H1 (cell line): ENCODE data around the gene KNOP1. TPM values are rescaled to one million over a fixed set of nuclear protein-coding genes. Genes with fewer than 3 reads are reported as not detected.

ENCODE experiments used
- CTCF ChIA-PET: fragments of 300-600 bp; sonication (Branson Sonifier 250); formaldehyde crosslinking; loops from one replicate; lab custom pipeline; 2021; ENCODE audit not compliant: partially characterized antibody; lab: Charles Lee
- POLR2A ChIA-PET: fragments of 300-600 bp; sonication (Branson Sonifier 250); formaldehyde crosslinking; loops from one replicate; lab custom pipeline; 2021; ENCODE audit warnings: inconsistent platforms; ENCODE audit not compliant: partially characterized antibody; lab: Charles Lee
- DNase-seq, 2 experiments: peaks; one replicate each; pipeline versions ENCODE4 v3.0.0 to v3.0.0-alpha.2; 2010 to 2022; ENCODE audit warnings: low spot score in 2 of 2, low read depth in 1 of 2, mixed read lengths in 1 of 2
- FAIRE-seq: peaks from 2 replicates; lab custom pipeline; 2011; peaks lifted over from hg19 to GRCh38; lab: Jason Lieb, UNC
- H2AFZ ChIP-seq: 2 replicates; pipeline ENCODE4 v1.8.1; 2012; ENCODE audit warnings: low read length, inconsistent platforms
- H2AK5ac ChIP-seq: 2 replicates; pipeline ENCODE4 v1.6.1; 2013; ENCODE audit warnings: low read depth, low read length
- H2BK120ac ChIP-seq: replicated peaks from 2 replicates; pipeline ENCODE3; 2013; ENCODE audit warnings: low read depth, low read length, inconsistent platforms
- H2BK12ac ChIP-seq: 2 replicates; pipeline ENCODE4 v1.6.1; 2013; ENCODE audit warnings: low read depth, low read length
- H2BK15ac ChIP-seq: 2 replicates; pipeline ENCODE4 v1.6.1; 2013; ENCODE audit warnings: low read length
- H2BK20ac ChIP-seq: 2 replicates; pipeline ENCODE4 v1.6.1; 2013; ENCODE audit warnings: low read length
- H2BK5ac ChIP-seq: 2 replicates; pipeline ENCODE4 v1.6.1; 2013; ENCODE audit warnings: low read depth, low read length
- H3K14ac ChIP-seq: 2 replicates; pipeline ENCODE4 v1.6.1; 2013; ENCODE audit warnings: inconsistent platforms; ENCODE audit not compliant: insufficient read length
- H3K18ac ChIP-seq: 2 replicates; pipeline ENCODE4 v1.6.1; 2013; ENCODE audit warnings: low read length; ENCODE audit errors: extremely low read depth
- H3K23ac ChIP-seq: 2 replicates; pipeline ENCODE4 v1.6.1; 2013; ENCODE audit warnings: inconsistent platforms; ENCODE audit not compliant: insufficient read length
- H3K23me2 ChIP-seq: 2 replicates; pipeline ENCODE4 v1.6.1; 2013; ENCODE audit warnings: low read depth, low read length
- H3K27ac ChIP-seq: 2 replicates; pipeline ENCODE4 v1.6.1; 2011; ENCODE audit warnings: low read depth, low read length, inconsistent platforms
- H3K27me3 ChIP-seq, 4 experiments: replicated peaks in 1 of 4; 1 replicate in 1 of 4; 2 replicates in 3 of 4; pipeline versions ENCODE4 v1.6.1 to v1.8.1; 2011 to 2013; ENCODE audit warnings: low read length in 3 of 4, mild to moderate bottlenecking in 3 of 4, inconsistent platforms in 2 of 4, mixed read lengths in 2 of 4, moderate library complexity in 1 of 4; ENCODE audit not compliant: control insufficient read depth in 3 of 4, insufficient read depth in 3 of 4; ENCODE audit errors: extremely low read depth in 1 of 4
- H3K36me3 ChIP-seq, 4 experiments: 2 replicates each; pipeline versions ENCODE4 v1.6.1 to v1.8.1; 2011 to 2013; ENCODE audit warnings: mild to moderate bottlenecking in 4 of 4, low read length in 3 of 4, moderate library complexity in 2 of 4, control low read depth in 1 of 4, inconsistent platforms in 1 of 4; ENCODE audit not compliant: insufficient read depth in 4 of 4, control insufficient read depth in 2 of 4
- H3K4ac ChIP-seq: replicated peaks from 2 replicates; pipeline ENCODE3; 2013; ENCODE audit warnings: low read length, low read depth, mixed read lengths, inconsistent platforms; ENCODE audit not compliant: insufficient read length
- H3K4me1 ChIP-seq, 4 experiments: replicated peaks in 1 of 4; 1 replicate in 1 of 4; 2 replicates in 3 of 4; pipeline versions ENCODE4 v1.6.1 to v1.8.1; 2011 to 2013; ENCODE audit warnings: low read length in 3 of 4, inconsistent platforms in 2 of 4, mixed read lengths in 1 of 4; ENCODE audit not compliant: insufficient read depth in 4 of 4, control insufficient read depth in 3 of 4
- H3K4me2 ChIP-seq, 2 experiments: 2 replicates each; pipeline versions ENCODE4 v1.6.1 to v1.8.1; 2011 to 2013; ENCODE audit warnings: low read depth in 2 of 2, low read length in 2 of 2, control low read depth in 1 of 2, inconsistent platforms in 1 of 2, mild to moderate bottlenecking in 1 of 2; ENCODE audit not compliant: insufficient read depth in 1 of 2
- H3K4me3 ChIP-seq, 4 experiments: fragments of 200-600, 300-600 bp in 1 of 4; sonication (generic), shearing (Covaris generic), sonication (Bioruptor Twin) in 1 of 4; 2 replicates each; pipeline versions ENCODE4 v1.5.1 to v1.8.1; 2011 to 2016; ENCODE audit warnings: low read length in 4 of 4, low read depth in 3 of 4, control low read depth in 2 of 4, inconsistent platforms in 2 of 4, mild to moderate bottlenecking in 2 of 4, mixed read lengths in 1 of 4, moderate library complexity in 1 of 4; ENCODE audit not compliant: insufficient read depth in 2 of 4; ENCODE audit errors: extremely low read depth in 1 of 4
- H3K56ac ChIP-seq: replicated peaks from 2 replicates; pipeline ENCODE3; 2013; ENCODE audit warnings: low read depth, mild to moderate bottlenecking, mixed read lengths, low read length, inconsistent platforms; ENCODE audit not compliant: insufficient read length
- H3K79me1 ChIP-seq: 2 replicates; pipeline ENCODE4 v1.6.1; 2013; ENCODE audit warnings: low read depth, low read length, control low read depth
- H3K79me2 ChIP-seq, 2 experiments: 2 replicates each; pipeline versions ENCODE4 v1.6.1 to v1.8.1; 2012 to 2013; ENCODE audit warnings: low read length in 2 of 2, mild to moderate bottlenecking in 2 of 2, inconsistent platforms in 1 of 2; ENCODE audit not compliant: insufficient read depth in 2 of 2, control insufficient read depth in 1 of 2
- H3K9ac ChIP-seq, 4 experiments: replicated peaks in 1 of 4; 1 replicate in 1 of 4; 2 replicates in 3 of 4; pipeline versions ENCODE4 v1.6.1 to v1.8.1; 2011 to 2013; ENCODE audit warnings: low read depth in 3 of 4, low read length in 3 of 4, control low read depth in 2 of 4, mild to moderate bottlenecking in 2 of 4, moderate library complexity in 2 of 4, inconsistent platforms in 1 of 4; ENCODE audit errors: extremely low read depth in 1 of 4
- H3K9me3 ChIP-seq, 2 experiments: 2 replicates each; pipeline versions ENCODE4 v1.6.1 to v1.8.1; 2012 to 2013; ENCODE audit warnings: mild to moderate bottlenecking in 2 of 2, moderate library complexity in 2 of 2, control low read depth in 1 of 2, inconsistent platforms in 1 of 2, low read depth in 1 of 2, low read length in 1 of 2, mixed read lengths in 1 of 2; ENCODE audit not compliant: insufficient read depth in 2 of 2
- H4K20me1 ChIP-seq, 2 experiments: replicated peaks in 1 of 2; 2 replicates each; pipeline versions ENCODE3 to v1.8.1; 2011 to 2013; ENCODE audit warnings: inconsistent platforms in 2 of 2, low read length in 2 of 2, mild to moderate bottlenecking in 1 of 2; ENCODE audit not compliant: insufficient read depth in 2 of 2, control insufficient read depth in 1 of 2
- H4K5ac ChIP-seq: 2 replicates; pipeline ENCODE4 v1.6.1; 2013; ENCODE audit warnings: low read length, low read depth, mixed read lengths, inconsistent platforms; ENCODE audit not compliant: insufficient read length
- H4K8ac ChIP-seq: 2 replicates; pipeline ENCODE4 v1.8.0; 2013; ENCODE audit warnings: mild to moderate bottlenecking, moderate library complexity, low read length, inconsistent platforms; ENCODE audit not compliant: insufficient read depth; ENCODE audit errors: extremely low read depth
- H4K91ac ChIP-seq: replicated peaks from 2 replicates; pipeline ENCODE3; 2013; ENCODE audit warnings: low read length, mixed read lengths, inconsistent platforms; ENCODE audit not compliant: insufficient read length
- EP300 ChIP-seq, 2 experiments: IDR thresholded peaks; 1 replicate in 1 of 2; 2 replicates in 1 of 2; pipeline ENCODE4 v1.6.1; 2011 to 2012; ENCODE audit warnings: low read depth in 2 of 2, low read length in 2 of 2, mild to moderate bottlenecking in 2 of 2, borderline replicate concordance in 1 of 2, inconsistent platforms in 1 of 2, moderate library complexity in 1 of 2
- FOSL1 ChIP-seq: IDR thresholded peaks from 2 replicates; pipeline ENCODE4 v1.6.1; 2011; ENCODE audit warnings: mild to moderate bottlenecking, low read depth, low read length, moderate library complexity; ENCODE audit not compliant: insufficient read depth
- KDM1A ChIP-seq: fragments of 200-600, 300-600 bp; sonication (generic); IDR thresholded peaks from 2 replicates; pipeline ENCODE4 v1.7.1; 2016; ENCODE audit warnings: mild to moderate bottlenecking, low read length, borderline replicate concordance
- MAX ChIP-seq: IDR thresholded peaks from 2 replicates; pipeline ENCODE4 v1.6.1; 2012; ENCODE audit warnings: inconsistent platforms
- POU5F1 ChIP-seq: IDR thresholded peaks from 2 replicates; pipeline ENCODE4 v1.6.1; 2011; ENCODE audit warnings: low read depth, mild to moderate bottlenecking, low read length, moderate library complexity
- SAP30 ChIP-seq: fragments of 300-600 bp; sonication (generic); IDR thresholded peaks from 2 replicates; pipeline ENCODE4 v1.7.1; 2012; ENCODE audit warnings: low read length, moderate library complexity, mild to moderate bottlenecking, inconsistent platforms; ENCODE audit not compliant: insufficient read depth, insufficient replicate concordance
- SIN3A ChIP-seq, 2 experiments: IDR thresholded peaks in 1 of 2; conservative IDR thresholded peaks in 1 of 2; 2 replicates each; pipeline ENCODE4 v1.6.1; 2011 to 2012; ENCODE audit warnings: low read length in 2 of 2, improper control_type of control experiment in 1 of 2, low read depth in 1 of 2, mild to moderate bottlenecking in 1 of 2
- SP4 ChIP-seq: IDR thresholded peaks from 2 replicates; pipeline ENCODE4 v1.6.1; 2012; ENCODE audit warnings: low read length, inconsistent platforms
- WGBS, 2 experiments: shearing (Covaris generic) in 1 of 2; methylation state at CpG; one replicate each; pipeline versions ENCODE4 v1.1.6 to v1.1.7; 2013 to 2015; ENCODE audit warnings: low lambda C conversion rate in 2 of 2, mixed read lengths in 2 of 2, inconsistent platforms in 1 of 2, low coverage in 1 of 2, missing lambda C conversion rate in 1 of 2; ENCODE audit not compliant: insufficient replicate concordance in 2 of 2, insufficient coverage in 1 of 2, insufficient read length in 1 of 2; ENCODE audit errors: extremely low coverage in 1 of 2, missing lambda C conversion rate in 1 of 2; 5-methylcytosine and 5-hydroxymethylcytosine counted together
- polyA plus RNA-seq, 7 experiments: library from polyadenylated mRNA; depleted of rRNA in 3 of 7; stranded (reverse) in 5 of 7; unstranded in 2 of 7; fragments of >200 nt in 5 of 7; fragments of 200-250 nt in 2 of 7; gene quantifications; 1 replicate in 5 of 7; 2 replicates in 1 of 7; 4 replicates in 1 of 7; pipeline versions ENCODE4 v1.2.1 to v1.2.3, GENCODE V29; 2011 to 2013; ENCODE audit warnings: missing spikeins in 2 of 7, mixed read lengths in 2 of 7
- total RNA-seq: library from RNA; stranded (reverse); fragmentation: NEBNext Ultra II Directional; extraction: Animal tissue kit (Norgen Biotek cat#: 25700); gene quantifications from 2 replicates; pipeline ENCODE4 v1.2.1, GENCODE V29; 2021

Gene KNOP1
- total and polyA plus RNA-seq, 2 of the 8 experiments (the other 6 are each of a cell fraction or from before 2014, with no cell fraction given): 21.6 to 87.9 TPM

GRCh38 chr16:19706846-19707245 lies 11.2 kb downstream of the KNOP1 start:
- DNase-seq: no peak
- ChIA-PET POLR2A (interaction anchor here (0.9 to 4.2 kb wide), 5 partner anchors 10 to 155 kb away, joined by 3 to 23 read pairs (median 3); partner anchors contain the start of genes IQCK and KNOP1), CTCF (interaction anchor here (1.1 to 1.5 kb wide), 4 partner anchors 28 to 180 kb away, joined by 3 to 5 read pairs (median 4); no protein-coding TSS in a partner anchor)
- H3K27me3 ChIP-seq: no peaks in the 10 kb centered on the region
- no peak overlapping the region for H4K5ac ChIP-seq
- H2BK20ac ChIP-seq: no peak overlapping the region
- H3K4ac ChIP-seq: no peak overlapping the region
- no peak overlapping the region for H3K18ac ChIP-seq
- H2AFZ ChIP-seq: no peak overlapping the region
- H3K14ac ChIP-seq: no peak overlapping the region
- no peak overlapping the region for H3K23ac ChIP-seq
- no peak overlapping the region for H2BK12ac ChIP-seq
- H4K20me1 ChIP-seq: peaks cover 33 to 49% of the 10 kb centered on the region in 2 experiments
- H2BK5ac ChIP-seq: peak overlapping the region; percentile 15; the same call in 1 of the 2 replicates
- H2BK15ac ChIP-seq: no peak overlapping the region
- H3K9ac ChIP-seq: no peak overlapping the region
- peaks cover 33% of the 10 kb centered on the region for H3K79me1 ChIP-seq
- no peak overlapping the region for H2AK5ac ChIP-seq
- no peak overlapping the region for H2BK120ac ChIP-seq
- H4K91ac ChIP-seq: no peak overlapping the region
- H3K36me3 ChIP-seq: peaks cover 32 to 90% (median 61%) of the 10 kb centered on the region in 4 experiments
- peaks cover 7 to 83% of the 10 kb centered on the region in 2 experiments; a peak in 3 of 4 replicates for H3K79me2 ChIP-seq
- no peaks in the 10 kb centered on the region for H3K9me3 ChIP-seq
- no peak for FAIRE-seq
- H3K23me2 ChIP-seq: no peaks in the 10 kb centered on the region
- H3K4me3 ChIP-seq: no peak overlapping the region
- H3K4me2 ChIP-seq: no peak overlapping the region
- H3K56ac ChIP-seq: no peak overlapping the region
- H3K27ac ChIP-seq: no peak overlapping the region
- H3K4me1 ChIP-seq: peaks cover 12 to 40% (median 30%) of the 10 kb centered on the region in 4 experiments
- H4K8ac ChIP-seq: no peak overlapping the region; the same call in 1 of the 2 replicates
- WGBS, 2 experiments: 95% methylated on average over 11 of the region's 15 CpGs; no CpG with 5 or more reads in 1 of the 2 experiments
- no peak for TF ChIP-seq KDM1A
- no peak for TF ChIP-seq SP4
- TF ChIP-seq SAP30: no peak
- TF ChIP-seq MAX: no peak
- TF ChIP-seq EP300 (IDR thresholded peaks at IDR 0.05; ENCODE audit: borderline replicate concordance in 1 of 2, low read depth in 2 of 2, low read length in 2 of 2): no peak
- TF ChIP-seq FOSL1: no peak
- TF ChIP-seq SIN3A (conservative IDR thresholded peaks at IDR 0.05 in 1 of 2, IDR thresholded peaks at IDR 0.05 in 1 of 2; ENCODE audit: low read depth in 1 of 2, low read length in 2 of 2): no peak
- no peak for TF ChIP-seq POU5F1
